Endothelial cell of umbilical vein (primary cell): Measurements from ENCODE around the gene TFF1.

Experiments
- CTCF ChIP-seq, 2 donors: IDR thresholded peaks; 1 replicate in 1 of 2; 2 replicates in 1 of 2; pipeline ENCODE4 v1.5.1; 2011; ENCODE audit warnings: low read length in 2 of 2, mild to moderate bottlenecking in 2 of 2, moderate library complexity in 2 of 2, control low read depth in 1 of 2, inconsistent platforms in 1 of 2, low read depth in 1 of 2; ENCODE audit not compliant: insufficient read depth in 1 of 2; ENCODE audit errors: extremely low read depth in 1 of 2
- MAX ChIP-seq: IDR thresholded peaks from 2 replicates; pipeline ENCODE4 v1.6.1; 2011; ENCODE audit not compliant: insufficient read depth, insufficient read length
- POLR2A ChIP-seq: IDR thresholded peaks from 2 replicates; pipeline ENCODE4 v1.6.1; 2012; ENCODE audit warnings: low read depth, mild to moderate bottlenecking, control low read depth, low read length

GRCh38 chr21:42387164-42387563 lies 20.8 kb upstream of the TFF1 start:
- no peak for TF ChIP-seq POLR2A
- no peak for TF ChIP-seq MAX
- no peak for TF ChIP-seq CTCF (IDR thresholded peaks at IDR 0.05; ENCODE audit: extremely low read depth in 1 of 2, insufficient read depth in 1 of 2, low read depth in 1 of 2, low read length in 2 of 2)
